ENCODE measurements around the gene MTHFD2L.

DNA sequence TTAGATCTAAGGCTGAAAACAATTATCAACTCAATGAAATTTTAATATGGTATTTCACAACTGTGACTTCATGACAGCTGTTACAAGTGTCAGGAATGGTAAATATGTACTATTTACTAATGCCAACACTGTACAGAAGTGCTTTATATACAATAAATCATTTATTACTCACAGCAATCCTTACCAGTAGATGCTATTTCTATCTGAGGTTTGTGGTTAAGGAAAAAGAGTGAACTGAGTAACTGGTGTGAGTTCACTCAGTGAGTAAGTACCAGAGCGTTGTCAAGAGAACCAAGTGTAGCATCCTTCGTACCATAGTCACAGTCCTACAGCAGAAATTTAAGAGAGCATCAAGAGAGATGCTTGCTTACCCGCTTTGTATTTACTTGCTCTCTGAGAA, 23.3 kb downstream of the MTHFD2L start:
- no peak for TF ChIP-seq EZH2 (IDR thresholded peaks at IDR 0.05; ENCODE audit: borderline replicate concordance, low read length)
- TF ChIP-seq CTCF (IDR thresholded peaks at IDR 0.05; ENCODE audit: low read length), result no peak

All from OCI-LY1 (cell line).